Activated T-helper 2 cell treated with anti-CD3 and anti-CD28 coated beads, Interferon-gamma antibody, Interleukin-2, Interleukin-4, amounts not matched to agents 10 μg/mL and 5 μg/mL and 100 μg/mL, durations not matched to agents 14 hours and 24 hours and 36 hours (primary cell): ENCODE results near the gene THEMIS. TPM values are rescaled to one million over a fixed set of nuclear protein-coding genes. Genes with fewer than 3 reads are reported as not detected.

Experiments
- DNase-seq: peaks from one replicate; pipeline ENCODE4 v3.0.0; 2021; ENCODE audit warnings: low spot score
- H3K27ac Mint-ChIP-seq: one replicate; pipeline ENCODE4 v1.8.0; 2021; ENCODE audit warnings: mixed read lengths
- H3K27me3 Mint-ChIP-seq: one replicate; pipeline ENCODE4 v1.8.0; 2021; ENCODE audit warnings: low read depth, mixed read lengths
- H3K36me3 Mint-ChIP-seq: one replicate; pipeline ENCODE4 v1.8.0; 2021; ENCODE audit warnings: low read depth, mixed read lengths
- H3K4me1 Mint-ChIP-seq: one replicate; pipeline ENCODE4 v1.8.0; 2021; ENCODE audit warnings: low read depth, mixed read lengths
- H3K4me3 Mint-ChIP-seq: one replicate; pipeline ENCODE4 v1.8.0; 2021; ENCODE audit warnings: low read depth, mild to moderate bottlenecking, moderate library complexity, mixed read lengths
- H3K9me3 Mint-ChIP-seq: one replicate; pipeline ENCODE4 v1.8.0; 2021; ENCODE audit warnings: mixed read lengths
- intact Hi-C: fragments of 100-400 bp; cut with micrococcal nuclease; formaldehyde crosslinking; loops from one replicate; pipeline ENCODE4 v1.15.1; 2023
- total RNA-seq: library from RNA; stranded (reverse); gene quantifications from 2 replicates; pipeline ENCODE4 v1.2.3, GENCODE V29; 2022

Gene THEMIS
- total RNA-seq, 1 donor from 2014 or later = 10.2 TPM

DNA sequence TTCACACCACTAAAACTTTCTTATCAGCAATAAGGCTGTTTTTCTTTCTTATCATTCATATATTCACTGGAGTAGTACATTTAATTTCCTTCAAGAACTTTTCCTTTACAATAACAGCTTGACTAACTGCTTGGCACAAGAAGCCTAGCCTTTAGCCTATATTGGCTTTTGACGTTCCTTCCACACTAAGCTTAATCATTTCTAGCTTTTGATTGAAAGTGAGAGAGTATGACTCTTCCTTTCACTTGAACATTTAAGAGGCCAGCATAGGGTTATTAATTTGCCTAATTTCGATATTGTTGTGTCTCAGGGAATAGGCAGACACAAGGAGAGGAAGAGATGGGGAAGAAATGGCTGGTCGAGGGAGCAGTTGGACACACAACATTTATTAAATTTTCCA is 23.6 kb downstream of the THEMIS start:
- no peak overlapping the region for H3K4me3 Mint-ChIP-seq
- H3K27me3 Mint-ChIP-seq = no peaks in the 10 kb centered on the region
- DNase-seq = no peak
- H3K9me3 Mint-ChIP-seq = peaks cover 16% of the 10 kb centered on the region
- peaks cover 55% of the 10 kb centered on the region for H3K36me3 Mint-ChIP-seq
- peak overlapping the region; percentile 40 for H3K27ac Mint-ChIP-seq
- intact Hi-C loops = loop anchor here (1.0 kb wide), 2 partner anchors 20 to 95 kb away; no protein-coding TSS in a partner anchor
- H3K4me1 Mint-ChIP-seq = peaks cover 38% of the 10 kb centered on the region

GRCh38 chr6:127869772-127870404 is 31.0 kb downstream of the THEMIS start:
- no peak for DNase-seq
- H3K4me3 Mint-ChIP-seq = no peak overlapping the region

DNA sequence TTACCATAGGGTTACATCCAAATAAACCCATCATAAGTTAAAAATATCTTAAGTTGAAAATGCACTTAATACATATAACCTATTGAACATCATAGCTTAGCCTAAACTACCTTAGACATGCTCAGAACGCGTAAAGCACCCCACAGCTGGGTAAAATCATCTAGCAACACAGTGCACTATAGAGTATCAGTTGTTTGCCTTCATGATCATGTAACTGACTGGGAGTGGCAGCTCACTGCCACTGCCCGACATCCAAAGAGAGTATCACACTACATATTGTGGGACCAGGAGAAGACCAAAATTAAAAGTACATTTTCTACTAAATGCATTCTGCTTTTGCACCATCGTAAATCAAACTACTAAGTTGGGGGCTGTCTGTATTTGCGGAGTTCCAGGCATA is 31.7 kb downstream of the THEMIS start:
- no peak for DNase-seq
- intact Hi-C loops = no loop called here
- no peak overlapping the region for H3K27ac Mint-ChIP-seq
- H3K9me3 Mint-ChIP-seq = peaks cover 22% of the 10 kb centered on the region
- H3K4me3 Mint-ChIP-seq = no peak overlapping the region
- peaks cover 31% of the 10 kb centered on the region for H3K4me1 Mint-ChIP-seq
- H3K36me3 Mint-ChIP-seq = peaks cover 69% of the 10 kb centered on the region
- H3K27me3 Mint-ChIP-seq = no peaks in the 10 kb centered on the region

More at GRCh38 chr6:127869772-127870404, 31.0 kb downstream of the THEMIS start:
- H3K27me3 Mint-ChIP-seq = no peaks in the 10 kb centered on the region
- intact Hi-C loops = no loop called here
- H3K36me3 Mint-ChIP-seq = peaks cover 68% of the 10 kb centered on the region
- no peak overlapping the region for H3K27ac Mint-ChIP-seq
- peaks cover 22% of the 10 kb centered on the region for H3K9me3 Mint-ChIP-seq
- peaks cover 29% of the 10 kb centered on the region for H3K4me1 Mint-ChIP-seq

DNA sequence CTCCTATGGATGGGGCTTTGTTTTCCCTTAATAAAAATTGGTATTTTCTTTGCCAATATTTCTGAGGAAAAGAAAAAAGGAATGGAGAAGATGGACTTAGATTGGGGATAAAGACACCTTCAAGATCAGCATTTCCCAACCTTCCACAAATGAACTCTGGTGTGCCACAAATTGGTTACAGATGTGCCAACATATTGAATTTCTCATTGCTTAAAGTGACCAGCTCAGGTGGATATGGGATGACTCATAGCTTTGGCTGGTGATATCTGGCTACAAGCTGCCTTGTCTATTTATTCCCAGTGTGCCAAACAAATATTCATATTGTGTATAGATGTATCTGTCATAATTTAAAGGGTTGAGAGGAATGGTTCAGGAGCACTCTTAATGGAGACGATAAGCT is 32.5 kb downstream of the THEMIS start:
- no peaks in the 10 kb centered on the region for H3K27me3 Mint-ChIP-seq
- H3K4me3 Mint-ChIP-seq = no peak overlapping the region
- peaks cover 70% of the 10 kb centered on the region for H3K36me3 Mint-ChIP-seq
- no peak overlapping the region for H3K27ac Mint-ChIP-seq
- peaks cover 31% of the 10 kb centered on the region for H3K4me1 Mint-ChIP-seq
- no peak for DNase-seq
- H3K9me3 Mint-ChIP-seq = peaks cover 15% of the 10 kb centered on the region
- intact Hi-C loops = no loop called here

GRCh38 chr6:127866766-127867165 is 34.1 kb downstream of the THEMIS start:
- H3K27me3 Mint-ChIP-seq = no peaks in the 10 kb centered on the region

GRCh38 chr6:127865108-127865507 is 35.8 kb downstream of the THEMIS start:
- Mint-ChIP-seq H3K36me3 (peaks cover 54% of the 10 kb centered on the region), H3K27me3 (no peaks in the 10 kb centered on the region), H3K4me1 (peaks cover 21% of the 10 kb centered on the region), H3K4me3 (no peak overlapping the region), H3K9me3 (no peaks in the 10 kb centered on the region), H3K27ac (no peak overlapping the region)
- no peak for DNase-seq
- intact Hi-C loops = no loop called here

More at GRCh38 chr6:127866766-127867165, 34.1 kb downstream of the THEMIS start:
- Mint-ChIP-seq H3K27ac (no peak overlapping the region), H3K4me3 (no peak overlapping the region), H3K4me1 (peaks cover 31% of the 10 kb centered on the region), H3K9me3 (peaks cover 6% of the 10 kb centered on the region), H3K36me3 (peaks cover 66% of the 10 kb centered on the region)
- DNase-seq = no peak
- intact Hi-C loops = no loop called here

DNA sequence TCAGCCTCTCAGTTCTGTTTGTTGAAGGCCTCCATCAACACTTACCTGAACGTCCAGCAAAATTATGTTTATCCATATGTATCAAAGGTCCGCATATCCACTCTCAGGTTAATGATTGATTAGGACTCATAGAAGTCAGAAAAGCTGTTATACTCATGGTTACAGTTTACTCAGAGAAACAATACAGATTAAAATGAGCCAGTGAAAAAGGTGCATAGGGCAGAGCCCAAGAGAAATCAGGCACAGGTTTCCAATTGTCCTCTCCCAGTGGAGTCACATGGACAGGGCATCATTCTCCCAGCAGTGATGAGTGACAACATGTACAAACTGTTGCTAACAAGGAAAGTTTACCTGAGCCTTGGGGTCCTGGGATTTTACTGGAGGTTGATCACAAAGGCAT is 36.2 kb downstream of the THEMIS start:
- Mint-ChIP-seq H3K27me3 (no peaks in the 10 kb centered on the region), H3K9me3 (no peaks in the 10 kb centered on the region), H3K4me1 (peaks cover 17% of the 10 kb centered on the region), H3K36me3 (peaks cover 54% of the 10 kb centered on the region), H3K27ac (no peak overlapping the region), H3K4me3 (no peak overlapping the region)
- no peak for DNase-seq
- intact Hi-C loops = no loop called here

DNA sequence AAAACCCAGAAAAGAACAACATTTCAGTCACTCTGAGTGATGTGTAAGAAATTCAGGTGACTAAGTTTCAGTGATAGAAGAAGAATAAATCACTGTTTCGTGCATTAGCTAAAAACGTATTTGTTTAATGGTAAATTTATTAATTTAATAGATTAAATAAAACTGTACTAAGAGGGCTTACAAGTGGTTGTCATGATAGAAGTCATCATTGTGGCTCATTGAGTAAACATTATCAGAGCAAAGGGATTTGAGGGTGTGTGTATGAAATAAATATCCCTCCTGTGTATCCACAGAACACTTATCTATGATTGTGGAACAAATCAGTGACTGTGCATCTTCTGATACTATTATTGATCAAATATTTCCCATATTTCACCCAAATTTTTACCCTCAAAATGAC is 40.1 kb downstream of the THEMIS start:
- Mint-ChIP-seq H3K4me3 (no peak overlapping the region), H3K27ac (no peak overlapping the region), H3K4me1 (peaks cover 33% of the 10 kb centered on the region), H3K27me3 (no peaks in the 10 kb centered on the region), H3K36me3 (peaks cover 60% of the 10 kb centered on the region), H3K9me3 (no peaks in the 10 kb centered on the region)
- intact Hi-C loops = no loop called here
- no peak for DNase-seq

GRCh38 chr6:127859956-127860355 is 40.9 kb downstream of the THEMIS start:
- peaks cover 60% of the 10 kb centered on the region for H3K36me3 Mint-ChIP-seq
- no peaks in the 10 kb centered on the region for H3K27me3 Mint-ChIP-seq
- DNase-seq = no peak
- H3K27ac Mint-ChIP-seq = no peak overlapping the region
- no peak overlapping the region for H3K4me3 Mint-ChIP-seq
- intact Hi-C loops = loop anchor here (5.0 to 10.0 kb wide), 3 partner anchors 92 to 665 kb away; partner anchors contain the start of gene PTPRK
- no peaks in the 10 kb centered on the region for H3K9me3 Mint-ChIP-seq
- peaks cover 36% of the 10 kb centered on the region for H3K4me1 Mint-ChIP-seq

- Mint-ChIP-seq H3K27me3 (no peaks in the 10 kb centered on the region), H3K4me3 (no peak overlapping the region), H3K27ac (peak overlapping the region; percentile 0), H3K4me1 (peaks cover 33% of the 10 kb centered on the region), H3K9me3 (no peaks in the 10 kb centered on the region), H3K36me3 (peaks cover 54% of the 10 kb centered on the region)
- no peak for DNase-seq
- intact Hi-C loops = loop anchor here (5.0 to 10.0 kb wide), 3 partner anchors 93 to 666 kb away; partner anchors contain the start of gene PTPRK
These were observed 42.0 kb downstream of the THEMIS start for GRCh38 chr6:127858727-127859391.

DNA sequence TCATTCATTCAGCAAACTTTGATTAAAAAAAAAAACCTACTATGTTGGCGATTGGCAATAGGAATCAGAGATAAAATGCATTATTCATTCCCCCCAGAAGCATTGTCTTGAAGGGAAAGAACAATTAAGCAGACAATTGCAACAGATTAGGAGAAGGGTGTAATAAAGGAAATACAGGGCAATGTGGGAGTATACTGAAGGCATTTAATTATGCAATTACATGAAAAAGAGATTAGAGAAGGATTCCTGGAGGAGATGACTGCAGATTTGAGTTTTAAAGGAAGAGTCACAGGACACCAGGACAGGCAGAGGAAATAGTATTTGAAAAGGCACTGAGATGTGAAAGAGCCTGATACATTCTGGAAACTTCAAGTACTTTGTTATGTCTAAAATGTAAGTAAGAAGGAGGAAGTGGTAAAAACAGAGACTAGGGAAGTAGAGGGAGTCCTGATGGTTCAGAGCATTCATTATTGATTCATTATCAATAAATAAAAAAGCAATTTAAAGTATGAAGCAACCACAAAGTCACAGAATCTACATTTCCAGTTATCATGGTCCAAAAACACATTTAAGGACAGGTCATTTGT is 43.7 kb downstream of the THEMIS start:
- intact Hi-C loops = loop anchor here (5.0 to 10.0 kb wide), 3 partner anchors 95 to 668 kb away; partner anchors contain the start of gene PTPRK
- Mint-ChIP-seq H3K4me3 (no peak overlapping the region), H3K36me3 (peaks cover 53% of the 10 kb centered on the region), H3K27me3 (no peaks in the 10 kb centered on the region), H3K27ac (peak overlapping the region; percentile 30), H3K9me3 (no peaks in the 10 kb centered on the region), H3K4me1 (peaks cover 33% of the 10 kb centered on the region)
- no peak for DNase-seq

DNA sequence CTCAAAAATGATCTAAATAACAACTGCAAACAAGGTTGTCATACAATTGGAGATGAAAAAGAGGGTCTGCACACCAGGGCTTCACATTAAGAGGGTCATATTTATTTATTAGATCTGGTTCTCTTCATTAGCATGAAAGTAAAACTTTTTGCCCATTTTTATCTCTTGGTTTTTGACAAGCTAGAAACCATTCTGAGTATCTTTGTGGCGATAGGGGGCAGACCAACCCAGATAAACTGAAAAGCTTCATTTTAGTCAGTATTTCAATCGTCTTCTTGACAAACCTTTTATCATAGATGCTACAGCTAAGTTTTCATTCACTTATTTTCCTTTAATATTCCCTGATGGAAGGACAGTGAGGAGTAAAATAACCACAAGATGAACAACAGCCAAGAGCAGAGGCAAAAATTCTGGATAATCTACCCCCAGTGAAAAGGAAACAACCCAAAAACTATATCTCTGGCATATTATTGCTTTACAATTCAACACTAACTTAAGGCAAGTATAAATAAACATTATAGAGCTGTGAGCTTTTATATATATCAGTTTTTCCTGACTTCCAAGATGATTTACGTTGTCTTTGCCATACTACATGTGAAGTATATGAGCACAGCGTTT is 45.2 kb downstream of the THEMIS start:
- Mint-ChIP-seq H3K27me3 (no peaks in the 10 kb centered on the region), H3K36me3 (peaks cover 62% of the 10 kb centered on the region), H3K9me3 (no peaks in the 10 kb centered on the region), H3K27ac (peak overlapping the region; percentile 40), H3K4me1 (peaks cover 33% of the 10 kb centered on the region), H3K4me3 (no peak overlapping the region)
- DNase-seq = no peak
- intact Hi-C loops = loop anchor here (1.0 to 10.0 kb wide), 6 partner anchors 37 to 669 kb away; partner anchors contain the start of gene PTPRK
